NCI-H446 (cell line): Measurements from ENCODE around the gene MRPL45.
A peak's percentile ranks its signal among the peaks of the same experiment; 100 is the strongest.
"Not testable (repeated sequence)": the region's sequence is repeated elsewhere in the genome, so short reads cannot be mapped to it uniquely, and the experiment has no call there.

Experiments
- DNase-seq, 2 experiments: peaks; one replicate each; lab custom pipeline; 2025; lab: John Stamatoyannopoulos, UW

The MRPL45 gene

DNA sequence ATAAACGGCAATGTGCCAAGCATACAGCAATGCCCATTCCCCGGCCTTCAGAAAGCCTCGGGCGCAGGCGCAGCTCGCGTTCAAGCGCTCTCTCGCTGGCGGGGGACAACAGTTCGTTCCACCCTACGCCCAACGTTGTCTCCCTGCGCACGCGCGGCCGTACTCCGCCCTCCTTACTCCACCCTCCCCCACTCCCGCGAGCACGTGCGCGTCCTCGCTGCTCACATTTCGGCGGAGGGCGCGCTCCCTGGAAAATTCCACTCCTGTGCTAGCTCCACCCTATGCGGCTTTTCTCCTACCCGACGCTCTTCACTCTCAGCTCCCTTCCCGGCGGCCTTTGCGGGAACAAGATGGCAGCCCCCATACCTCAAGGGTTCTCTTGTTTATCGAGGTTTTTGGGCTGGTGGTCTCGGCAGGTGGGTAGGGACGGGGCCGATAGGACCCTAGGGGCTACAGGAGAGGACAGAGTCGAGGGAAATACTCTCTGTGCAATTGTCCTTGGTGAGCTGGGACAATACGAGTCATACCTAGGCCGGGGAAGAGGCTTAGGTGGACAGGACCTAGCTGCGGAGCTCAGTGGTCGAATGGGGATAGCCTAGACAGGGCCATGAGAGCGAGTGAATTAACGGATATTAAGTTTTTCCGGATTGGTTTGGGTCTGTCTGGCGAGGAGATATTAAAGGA lies at the start of gene MRPL45:
Gene MRPL45 (plus strand): TSS at position 335 of the 684 bp plus-strand sequence. CDS start 16 bp downstream, at position 351.
- DNase-seq: peak; percentile 89 to 95

DNA sequence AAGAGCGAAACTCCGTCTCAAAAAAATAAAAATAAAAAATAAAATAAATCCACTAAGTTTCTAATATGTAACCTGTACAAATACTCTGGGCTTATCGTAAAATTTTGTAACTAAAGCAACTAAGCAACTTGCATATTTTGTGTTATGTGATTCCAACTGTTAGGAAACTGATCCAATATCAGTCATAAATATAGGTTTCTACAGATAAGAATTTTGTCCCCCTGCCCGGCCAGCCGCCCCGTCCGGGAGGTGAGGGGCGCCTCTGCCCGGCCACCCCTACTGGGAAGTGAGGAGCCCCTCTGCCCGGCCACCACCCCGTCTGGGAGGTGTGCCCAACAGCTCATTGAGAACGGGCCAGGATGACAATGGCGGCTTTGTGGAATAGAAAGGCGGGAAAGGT lies 43.8 kb upstream of the MRPL45 start:
- not testable (repeated sequence) for DNase-seq

DNA sequence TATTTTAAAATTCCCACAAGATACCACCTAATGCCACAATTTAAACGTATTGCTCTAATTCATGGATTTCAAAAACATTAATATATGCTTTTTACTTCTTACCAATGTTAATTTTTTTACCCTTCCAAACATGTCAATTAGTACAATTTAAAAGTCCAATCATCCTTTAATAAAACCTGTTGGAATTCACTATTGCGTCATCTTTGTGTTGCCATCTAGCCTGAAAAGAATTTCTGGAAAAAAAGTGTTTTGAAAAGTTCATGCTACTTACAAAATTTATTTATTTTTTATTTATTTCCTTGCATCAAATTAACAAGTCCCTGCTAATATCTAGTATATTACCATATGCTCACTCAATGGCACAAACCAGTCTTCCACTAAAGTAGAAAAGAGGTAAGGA lies 42.6 kb upstream of the MRPL45 start:
- DNase-seq: not testable (repeated sequence)

DNA sequence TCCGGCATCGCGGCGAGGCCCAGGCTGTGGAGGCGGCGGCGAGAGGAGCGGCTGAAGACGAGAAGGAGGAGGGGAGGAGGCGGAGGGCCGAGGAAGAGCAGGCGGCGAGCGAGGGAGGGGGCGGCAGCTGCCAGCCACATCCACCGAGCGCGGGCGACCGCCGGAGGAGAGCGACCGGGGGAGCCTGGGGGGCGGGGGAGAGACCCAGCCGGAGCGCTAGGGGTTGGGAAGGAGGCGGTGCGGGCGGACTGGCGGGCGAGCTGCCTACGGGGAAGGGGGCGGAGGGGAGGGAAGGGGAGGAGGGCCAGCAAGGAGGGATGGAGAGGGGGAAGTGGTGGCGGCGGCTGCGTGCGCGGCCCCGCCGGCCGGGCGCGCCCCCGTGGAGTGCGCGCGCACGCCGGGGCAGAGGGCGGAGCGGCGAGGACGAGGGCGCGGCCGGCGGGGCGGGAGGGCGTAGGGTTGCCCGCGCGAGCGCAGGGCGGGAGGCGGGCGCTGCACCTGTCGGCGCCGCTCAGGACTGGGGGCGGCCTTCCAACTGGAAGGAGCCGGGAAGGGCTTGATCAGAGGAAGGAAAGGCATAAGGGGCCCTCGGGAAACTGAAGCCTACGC lies 39.9 kb upstream of the MRPL45 start:
- peak; percentile 59 to 80 for DNase-seq

DNA sequence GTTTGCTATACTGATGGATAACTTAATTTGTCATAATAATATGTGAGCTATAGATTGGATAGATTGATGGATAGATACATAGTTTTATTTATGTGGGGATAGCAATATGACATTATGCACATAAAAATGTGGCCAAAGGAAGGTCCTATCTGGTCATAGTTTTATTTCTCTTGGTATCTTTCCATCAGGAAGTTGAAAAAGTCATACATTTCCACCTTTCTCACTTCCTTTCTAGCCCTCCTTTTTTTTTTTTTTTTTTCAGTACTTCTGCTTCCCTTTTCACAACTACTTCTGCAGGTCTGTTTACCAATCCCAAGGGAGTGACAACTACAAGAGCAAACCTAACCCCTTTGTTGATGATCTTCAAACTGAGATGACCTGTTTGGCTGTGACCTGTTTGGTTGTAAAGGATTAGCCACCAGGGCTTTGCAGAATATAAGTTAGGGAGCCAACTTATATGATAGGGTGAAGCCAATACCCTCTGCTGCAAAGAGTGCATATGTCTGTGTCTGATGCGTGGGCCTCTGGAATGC lies 30.9 kb upstream of the MRPL45 start:
- not testable (repeated sequence) for DNase-seq

DNA sequence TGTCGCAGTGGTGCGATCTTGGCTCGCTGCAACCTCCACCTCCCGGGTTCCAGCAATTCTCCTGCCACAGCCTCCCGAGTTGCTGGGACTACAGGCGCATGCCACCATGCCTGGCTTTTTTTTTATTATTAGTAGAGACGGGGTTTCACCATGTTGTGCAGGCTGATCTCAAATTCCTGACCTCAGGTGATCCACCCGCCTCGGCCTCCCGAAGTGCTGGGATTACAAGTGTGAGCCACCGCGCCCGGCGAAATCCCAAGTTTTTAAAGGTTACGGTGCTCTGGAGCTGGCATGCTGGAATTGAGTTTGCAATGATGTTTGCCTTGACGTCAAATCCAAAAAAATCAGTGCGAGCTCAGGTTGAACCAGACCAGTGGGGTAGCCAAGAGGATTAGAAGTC lies 30.4 kb upstream of the MRPL45 start:
- DNase-seq: not testable (repeated sequence)

DNA sequence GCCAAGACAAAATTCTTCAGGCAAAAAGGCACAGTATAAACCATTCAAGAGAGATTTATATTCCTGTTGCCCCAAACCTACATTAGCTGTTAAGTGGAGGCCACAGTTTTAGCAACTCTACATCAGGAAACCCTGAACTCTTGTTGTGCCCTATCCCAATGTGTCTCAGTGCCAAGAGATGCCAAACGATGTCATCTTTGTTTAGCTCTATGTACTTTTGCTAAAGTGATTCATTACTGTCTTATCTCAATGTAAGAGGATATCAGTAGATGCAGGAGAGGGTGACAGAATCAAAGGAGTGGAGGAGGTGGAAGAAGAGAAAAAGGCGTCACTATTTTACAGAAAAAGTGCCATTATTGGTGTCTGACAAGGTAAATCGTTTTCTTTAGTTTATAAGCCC lies 28.8 kb upstream of the MRPL45 start:
- DNase-seq: not testable (repeated sequence)

DNA sequence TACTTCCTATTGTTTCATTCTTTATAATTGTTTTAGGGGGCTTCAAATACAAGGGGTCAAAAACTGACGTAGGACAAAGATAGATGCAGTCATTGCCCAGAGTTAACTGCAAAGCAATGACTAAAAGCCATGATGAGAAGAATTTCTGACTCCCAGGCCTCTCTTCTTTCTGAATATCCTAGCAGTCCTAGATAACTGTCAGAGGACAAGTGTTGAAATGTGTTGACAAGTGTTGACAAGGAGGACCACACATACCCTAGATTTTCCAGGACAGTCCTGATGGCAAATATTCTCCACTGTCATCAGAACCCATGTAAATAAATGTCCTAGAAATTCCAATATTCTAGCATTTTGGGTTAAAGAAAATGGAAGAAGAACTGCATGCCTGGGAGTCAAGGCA lies 27.9 kb upstream of the MRPL45 start:
- not testable (repeated sequence) for DNase-seq

DNA sequence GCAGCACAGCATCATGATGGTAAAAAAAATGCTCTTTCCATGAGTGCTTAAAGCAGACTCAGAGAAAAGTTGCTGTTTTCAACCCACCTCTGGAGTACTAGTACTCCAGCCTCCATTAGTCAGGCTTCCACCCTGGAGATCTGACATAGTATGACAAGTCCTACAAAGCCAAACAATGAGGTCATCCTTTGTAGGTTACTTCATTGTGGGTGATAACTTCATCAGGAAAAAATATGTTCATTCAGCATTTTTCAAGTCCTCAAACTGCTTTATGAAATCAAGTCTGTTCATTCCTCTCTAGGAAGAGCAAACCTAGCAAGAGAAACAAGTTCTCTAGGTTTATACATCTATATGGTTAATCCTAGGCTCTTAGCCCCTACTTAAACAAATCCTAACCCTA lies 27.4 kb upstream of the MRPL45 start:
- not testable (repeated sequence) for DNase-seq

DNA sequence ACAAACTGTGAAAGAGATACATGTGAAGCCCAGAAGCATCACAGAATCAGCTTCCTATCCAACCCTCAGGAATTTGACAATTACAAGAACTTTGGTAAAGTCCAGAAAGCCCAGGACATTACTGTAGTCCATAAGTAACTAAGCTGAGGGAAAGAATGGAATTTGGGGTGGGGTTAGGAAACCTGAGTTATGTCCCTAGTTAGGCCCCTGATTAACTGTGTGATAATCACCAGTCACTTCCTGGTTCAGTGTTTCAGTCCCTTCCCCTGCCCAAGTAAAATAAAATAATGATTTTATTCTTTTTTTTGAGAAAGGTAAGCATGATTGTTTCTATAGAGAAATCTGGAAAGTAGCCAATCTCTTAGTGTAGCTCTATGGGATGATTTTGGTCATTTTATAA lies 11.0 kb upstream of the MRPL45 start:
- not testable (repeated sequence) for DNase-seq

DNA sequence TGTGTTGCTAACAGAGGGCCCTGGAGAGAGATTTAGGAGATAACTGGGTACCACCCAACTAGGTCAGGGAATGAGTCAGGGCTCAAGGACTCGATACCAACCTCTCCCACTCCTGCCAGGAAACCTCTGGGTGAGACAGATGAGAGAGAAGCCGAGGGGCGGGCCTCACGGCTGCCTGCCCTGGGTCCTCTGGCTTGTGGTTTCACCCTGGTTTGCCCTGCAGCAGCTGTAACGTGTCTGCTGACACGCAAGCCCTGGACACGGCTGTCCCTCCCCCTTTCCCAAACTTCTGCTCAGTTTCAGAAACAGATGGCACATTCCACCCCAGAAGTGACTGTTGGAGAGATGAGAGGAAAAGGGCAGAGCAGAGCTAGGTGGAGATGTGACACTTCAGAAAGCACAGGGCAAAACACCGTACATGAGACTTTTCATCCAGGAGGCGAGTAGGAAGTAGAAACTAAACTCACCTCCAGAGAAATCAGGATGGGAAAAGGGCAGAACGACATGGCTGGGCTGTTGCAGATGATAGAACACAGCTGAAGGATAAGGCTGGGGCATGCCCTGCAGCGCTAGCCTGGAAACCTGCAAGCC lies 10.4 kb upstream of the MRPL45 start:
- DNase-seq: not testable (repeated sequence)

DNA sequence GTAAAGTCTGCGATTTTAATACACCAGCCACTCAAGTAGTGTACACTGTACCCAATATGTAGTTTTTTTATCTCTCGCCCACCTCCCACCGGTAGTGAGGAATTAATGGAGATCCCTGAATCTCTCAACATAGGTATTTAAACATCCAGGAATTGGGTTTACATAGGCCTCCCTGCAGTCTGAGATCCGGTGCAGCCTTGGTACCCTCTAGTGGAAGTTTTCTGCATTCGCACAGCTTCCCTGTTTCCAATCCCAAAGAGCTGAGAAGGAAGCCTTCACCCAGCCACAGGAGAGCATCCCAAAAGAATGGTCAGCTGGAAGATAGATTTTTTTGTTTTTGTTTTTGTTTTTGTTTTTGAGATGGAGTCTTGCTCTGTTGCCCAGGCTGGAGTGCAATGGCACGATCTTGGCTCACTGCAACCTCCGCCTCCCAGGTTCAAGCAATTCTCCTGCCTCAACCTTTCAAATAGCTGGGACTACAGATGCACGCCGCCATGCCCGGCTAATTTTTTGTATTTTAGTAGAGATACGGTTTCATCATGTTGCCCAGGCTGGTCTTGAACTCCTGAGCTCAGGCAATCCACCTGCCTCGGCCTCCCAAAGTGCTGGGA lies 8.6 kb upstream of the MRPL45 start:
- peak in 1 of 2 experiments; percentile 21 for DNase-seq

DNA sequence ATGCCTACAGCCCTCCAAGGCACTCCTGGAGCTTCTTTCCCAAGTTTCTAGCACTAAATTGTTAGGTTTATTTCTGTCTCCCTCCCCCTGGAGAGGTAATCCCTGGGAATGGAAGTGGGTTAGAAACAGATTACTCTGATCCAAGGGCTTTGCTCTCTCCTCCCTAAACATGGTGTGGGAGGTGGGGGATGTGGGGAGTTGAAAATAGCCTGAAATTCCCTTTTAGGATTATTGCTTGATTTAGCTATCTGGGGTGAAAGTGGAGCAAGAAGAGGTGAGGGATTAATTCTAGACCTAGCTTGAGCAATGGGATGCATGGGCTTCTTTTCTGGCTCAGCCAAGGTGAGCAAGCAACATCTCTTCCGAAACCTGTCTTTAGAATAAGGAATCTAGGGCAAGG lies 7.2 kb upstream of the MRPL45 start:
- DNase-seq: not testable (repeated sequence)

DNA sequence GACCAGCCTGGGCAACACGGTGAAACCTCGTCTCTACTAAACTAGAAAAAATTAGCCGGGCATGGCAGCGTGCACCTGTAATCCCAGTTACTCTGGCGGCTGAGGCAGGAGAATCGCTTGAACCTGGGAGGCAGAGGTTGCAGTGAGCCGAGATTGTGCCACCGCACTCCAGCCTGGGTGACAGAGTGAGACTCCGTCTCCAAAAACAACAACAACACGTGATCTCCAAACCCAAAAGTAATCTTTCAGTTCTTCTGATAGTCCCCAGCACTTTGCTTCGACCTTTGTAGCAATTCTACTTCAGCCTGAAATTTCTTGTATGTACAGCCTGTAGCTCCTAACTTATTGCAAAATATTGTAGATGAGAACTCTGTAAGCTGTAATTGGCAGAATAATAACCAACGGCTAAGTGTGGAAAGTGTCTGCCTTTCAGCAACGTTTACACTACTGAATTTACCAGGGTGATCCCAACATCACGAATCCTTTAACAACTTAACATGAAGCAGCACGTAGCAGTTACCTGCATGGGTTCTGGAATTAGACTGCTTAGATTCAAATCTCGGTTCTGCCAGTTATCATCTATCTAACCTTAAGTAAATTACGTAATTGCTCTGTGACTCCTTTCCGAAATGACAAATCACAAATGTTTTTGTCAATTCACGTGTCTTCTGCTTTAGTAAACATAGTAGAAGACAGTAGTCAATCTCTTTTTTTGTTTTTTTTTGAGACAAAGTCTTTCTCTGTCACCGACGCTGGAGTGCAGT lies 1.2 kb upstream of the MRPL45 start:
- DNase-seq: not testable (repeated sequence)

DNA sequence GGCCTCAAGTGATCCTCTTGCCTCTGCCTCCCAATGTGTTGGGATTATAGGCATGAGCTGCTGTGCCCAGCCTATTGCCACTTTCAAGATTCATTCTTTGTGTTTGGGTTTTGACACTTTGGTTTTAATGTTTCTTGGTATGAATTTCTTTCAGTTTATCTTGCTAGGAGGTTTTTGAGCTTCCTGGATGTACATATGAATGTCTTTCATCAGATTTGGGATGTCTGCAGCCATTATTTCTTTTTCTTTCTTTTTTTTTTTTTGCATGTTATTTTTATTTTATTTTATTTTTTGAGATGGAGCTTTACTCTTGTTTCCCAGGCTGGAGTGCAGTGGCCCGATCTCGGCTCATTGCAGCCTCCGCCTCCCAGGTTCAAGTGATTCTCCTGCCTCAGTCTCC lies 18.5 kb downstream of the MRPL45 start:
- DNase-seq: no peak

DNA sequence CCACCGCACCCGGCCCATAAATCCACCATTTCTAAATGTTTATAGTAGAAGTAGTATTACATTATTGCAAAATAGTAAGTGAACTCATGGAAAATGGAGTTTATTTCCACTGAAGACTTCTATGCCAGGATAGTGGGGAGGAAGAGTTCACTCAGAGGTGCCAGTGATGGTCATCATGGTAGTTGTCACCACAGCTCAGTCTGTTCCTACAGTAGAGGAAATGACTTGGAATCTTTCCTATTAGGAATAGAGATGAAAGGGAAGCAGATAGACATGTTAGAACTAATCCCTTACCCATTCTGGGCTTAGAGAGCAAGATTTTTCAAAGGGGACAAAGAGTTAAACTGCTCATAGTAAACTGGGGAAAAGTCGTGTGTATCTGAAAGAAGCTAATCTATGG lies 20.1 kb downstream of the MRPL45 start:
- no peak for DNase-seq

DNA sequence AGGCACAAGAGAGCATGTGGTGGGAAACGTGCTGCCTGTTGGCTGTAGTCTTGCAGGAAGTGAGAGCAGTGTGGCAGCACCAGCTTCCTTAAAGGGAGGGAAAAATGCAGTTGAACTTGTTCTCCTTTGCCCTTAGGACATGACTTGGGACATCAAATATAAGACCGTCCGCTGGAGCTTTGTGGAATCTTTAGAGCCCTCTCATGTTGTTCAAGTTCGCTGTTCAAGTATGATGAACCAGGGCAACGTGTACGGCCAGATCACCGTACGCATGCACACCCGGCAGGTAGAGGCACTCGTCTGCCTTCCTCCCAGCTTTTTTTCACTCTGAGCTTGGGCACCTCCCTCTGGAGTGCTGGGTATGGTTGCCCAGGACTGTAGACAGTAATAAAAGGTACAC lies 23.5 kb downstream of the MRPL45 start:
- DNase-seq: no peak

DNA sequence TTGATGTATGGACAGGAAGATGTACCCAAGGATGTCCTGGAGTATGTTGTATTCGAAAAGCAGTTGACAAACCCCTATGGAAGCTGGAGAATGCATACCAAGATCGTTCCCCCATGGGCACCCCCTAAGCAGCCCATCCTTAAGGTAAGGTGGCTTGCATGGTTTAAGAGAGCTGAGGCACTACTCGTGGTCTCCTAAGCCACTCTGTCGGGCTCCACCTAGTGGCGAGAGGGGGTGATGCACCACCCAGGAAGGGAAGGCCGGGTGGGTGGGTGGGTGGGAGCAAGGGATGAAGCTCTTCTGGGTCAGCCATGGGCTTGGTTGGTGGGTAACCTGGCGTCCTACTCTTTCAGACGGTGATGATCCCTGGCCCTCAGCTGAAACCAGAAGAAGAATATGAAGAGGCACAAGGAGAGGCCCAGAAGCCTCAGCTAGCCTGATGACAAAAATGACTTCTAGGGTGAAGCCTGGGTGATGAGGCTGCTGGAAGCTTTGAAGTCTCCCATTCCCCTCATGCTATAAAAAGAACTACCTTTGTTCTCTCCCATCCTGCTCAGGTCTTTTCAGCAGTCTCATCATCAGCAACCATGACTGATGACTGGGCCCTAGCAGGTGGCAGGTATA lies 25.3 kb downstream of the MRPL45 start:
- peak; percentile 11 to 34 for DNase-seq

DNA sequence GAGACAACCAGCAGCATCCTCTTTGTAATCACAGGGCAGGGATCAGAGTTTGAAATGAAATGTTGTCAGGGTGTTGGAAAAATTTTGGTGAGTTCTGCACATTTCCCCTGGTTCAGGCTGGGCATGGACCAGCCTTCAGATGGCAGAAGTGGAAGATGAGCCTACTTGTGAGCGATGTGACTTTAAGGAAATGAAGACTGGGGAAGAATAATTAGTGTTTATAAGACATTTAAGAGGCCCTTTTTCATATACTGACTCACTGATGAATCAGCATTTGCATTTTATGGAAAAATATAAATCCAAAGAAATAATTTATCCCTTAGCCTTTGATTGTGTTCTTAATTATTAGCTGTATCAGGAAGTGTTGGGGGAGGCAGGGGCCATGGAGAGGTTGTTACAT lies 25.9 kb downstream of the MRPL45 start:
- no peak for DNase-seq

DNA sequence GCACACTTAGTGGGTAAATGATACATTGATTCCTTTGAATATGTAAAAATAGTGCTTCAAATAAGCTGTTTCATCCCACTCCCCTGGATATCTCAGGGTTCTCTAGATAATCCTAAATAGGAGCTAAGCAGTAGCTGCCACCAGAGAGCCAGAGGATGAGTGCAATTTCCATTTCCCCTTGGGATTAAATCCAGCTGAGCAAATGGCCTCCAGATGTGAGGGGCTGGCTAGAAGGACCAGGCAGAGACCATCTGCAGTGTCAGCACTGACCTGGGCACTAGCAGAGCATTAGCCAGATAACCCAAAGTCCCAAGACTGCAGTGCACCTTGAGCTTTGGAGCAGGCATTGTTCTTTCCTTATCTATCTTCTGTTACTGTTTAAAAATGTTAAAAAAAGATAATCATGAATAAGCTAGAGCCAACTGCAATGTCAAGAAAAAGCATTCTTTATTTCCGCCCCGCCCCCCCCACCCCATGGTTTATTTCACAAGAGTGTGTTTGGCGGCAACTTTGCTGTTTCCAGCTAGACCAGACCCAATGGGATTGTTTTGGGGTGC lies 27.3 kb downstream of the MRPL45 start:
- no peak for DNase-seq

DNA sequence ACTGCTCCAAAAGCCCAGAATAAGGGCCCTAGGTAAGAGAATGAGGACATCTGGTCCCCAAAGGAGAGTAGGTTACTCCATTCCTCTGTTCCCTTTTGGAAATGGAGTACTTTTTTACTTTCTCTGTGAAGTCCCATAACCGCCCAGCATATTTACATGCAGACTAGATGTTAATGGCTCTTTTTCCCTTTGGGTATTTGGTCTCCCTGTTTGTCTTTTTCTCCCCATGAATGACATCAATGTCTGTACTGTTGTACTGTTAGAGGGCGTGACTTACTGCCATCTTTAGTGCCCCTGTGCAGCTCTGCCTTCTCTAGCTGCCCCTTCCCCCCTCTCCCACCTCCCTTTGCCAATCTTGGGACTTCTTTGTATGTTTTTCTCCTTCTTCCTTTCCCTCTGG lies 27.8 kb downstream of the MRPL45 start:
- no peak for DNase-seq
